CD4-positive, alpha-beta T cell (primary cell): ENCODE data around the gene TNS3. TPM values are rescaled to one million over a fixed set of nuclear protein-coding genes. Genes with fewer than 3 reads are reported as not detected.

ENCODE experiments used
- ATAC-seq: fragments of 200-7000 bp; cut with Tn5 transposase; one replicate; pipeline ENCODE4 v1.10.0; 2022; ENCODE audit warnings: mild to moderate bottlenecking; ENCODE audit not compliant: poor library complexity
- CTCF ChIA-PET: fragments of 350-600 bp; sonication (Branson Sonifier 250); formaldehyde crosslinking; loops from one replicate; lab custom pipeline; 2021; ENCODE audit warnings: antibody characterized with exemption, inconsistent platforms; lab: Charles Lee
- POLR2A ChIA-PET: fragments of 350-600 bp; sonication (Branson Sonifier 250); formaldehyde crosslinking; loops from one replicate; lab custom pipeline; 2021; ENCODE audit warnings: antibody characterized with exemption, inconsistent platforms; lab: Charles Lee
- DNase-seq, 14 experiments: peaks; one replicate each; pipeline ENCODE4 v3.0.0-alpha.2; 2013 to 2020; ENCODE audit warnings: mixed read lengths in 2 of 14
- H3K27ac ChIP-seq, 2 donors: one replicate each; pipeline versions ENCODE4 v1.5.1 to v1.7.0; 2013; ENCODE audit warnings: low read length in 2 of 2, low read depth in 1 of 2, mild to moderate bottlenecking in 1 of 2
- H3K27me3 ChIP-seq, 2 experiments: 1 replicate in 1 of 2; 2 replicates in 1 of 2; pipeline versions ENCODE4 v1.6.1 to v1.7.0; 2013; ENCODE audit warnings: low read length in 2 of 2, control low read depth in 1 of 2, mild to moderate bottlenecking in 1 of 2, moderate library complexity in 1 of 2; ENCODE audit not compliant: insufficient read depth in 2 of 2, control insufficient read depth in 1 of 2
- H3K36me3 ChIP-seq: one replicate; pipeline ENCODE4 v1.6.1; 2013; ENCODE audit warnings: low read length, control low read depth; ENCODE audit not compliant: insufficient read depth
- H3K4me1 ChIP-seq: one replicate; pipeline ENCODE4 v1.6.1; 2013; ENCODE audit warnings: low read length, control low read depth; ENCODE audit not compliant: insufficient read depth
- H3K4me3 ChIP-seq: one replicate; pipeline ENCODE4 v1.5.1; 2013; ENCODE audit warnings: mild to moderate bottlenecking, low read length, moderate library complexity
- H3K9me3 ChIP-seq, 2 experiments: 1 replicate in 1 of 2; 2 replicates in 1 of 2; pipeline versions ENCODE4 v1.6.1 to v1.7.0; 2013; ENCODE audit warnings: low read length in 2 of 2, mild to moderate bottlenecking in 2 of 2, control low read depth in 1 of 2, moderate library complexity in 1 of 2; ENCODE audit not compliant: control insufficient read depth in 1 of 2, insufficient read depth in 1 of 2
- H3K27ac Mint-ChIP-seq: one replicate; pipeline ENCODE4 v1.8.0; 2020; ENCODE audit warnings: mixed read lengths
- H3K27me3 Mint-ChIP-seq: one replicate; pipeline ENCODE4 v1.8.0; 2021; ENCODE audit warnings: mixed read lengths
- H3K36me3 Mint-ChIP-seq: one replicate; pipeline ENCODE4 v1.8.0; 2021; ENCODE audit warnings: low read depth, mixed read lengths
- H3K4me1 Mint-ChIP-seq: one replicate; pipeline ENCODE4 v1.8.0; 2021; ENCODE audit warnings: low read depth, mixed read lengths
- H3K4me3 Mint-ChIP-seq: one replicate; pipeline ENCODE4 v1.8.0; 2020; ENCODE audit warnings: mild to moderate bottlenecking, mixed read lengths
- H3K9me3 Mint-ChIP-seq: one replicate; pipeline ENCODE4 v1.8.0; 2020; ENCODE audit warnings: mixed read lengths
- intact Hi-C, 2 experiments: fragments of 100-400 bp; cut with DNase I in 1 of 2; cut with micrococcal nuclease in 1 of 2; formaldehyde crosslinking; loops; one replicate each; pipeline versions ENCODE4 v1.15.1 to v1.9.0; 2023 to 2025; cut with DNase I, micrococcal nuclease
- total RNA-seq, 174 experiments: library from RNA in 2 of 174; stranded (reverse) in 2 of 174; gene quantifications; one replicate each; pipeline ENCODE4 v1.2.3 and lab custom pipeline; 2021 to 2026
- TF ChIP-seq, protein P1 (sequence below): fragments of 200-600 bp; IDR thresholded peaks from one replicate; pipeline ENCODE4 v1.8.0; 2022; ENCODE audit warnings: antibody characterized with exemption, mild to moderate bottlenecking

Gene TNS3
- total RNA-seq, 2 experiments from 2014 or later, result 0.16 to 0.47 TPM

DNA sequence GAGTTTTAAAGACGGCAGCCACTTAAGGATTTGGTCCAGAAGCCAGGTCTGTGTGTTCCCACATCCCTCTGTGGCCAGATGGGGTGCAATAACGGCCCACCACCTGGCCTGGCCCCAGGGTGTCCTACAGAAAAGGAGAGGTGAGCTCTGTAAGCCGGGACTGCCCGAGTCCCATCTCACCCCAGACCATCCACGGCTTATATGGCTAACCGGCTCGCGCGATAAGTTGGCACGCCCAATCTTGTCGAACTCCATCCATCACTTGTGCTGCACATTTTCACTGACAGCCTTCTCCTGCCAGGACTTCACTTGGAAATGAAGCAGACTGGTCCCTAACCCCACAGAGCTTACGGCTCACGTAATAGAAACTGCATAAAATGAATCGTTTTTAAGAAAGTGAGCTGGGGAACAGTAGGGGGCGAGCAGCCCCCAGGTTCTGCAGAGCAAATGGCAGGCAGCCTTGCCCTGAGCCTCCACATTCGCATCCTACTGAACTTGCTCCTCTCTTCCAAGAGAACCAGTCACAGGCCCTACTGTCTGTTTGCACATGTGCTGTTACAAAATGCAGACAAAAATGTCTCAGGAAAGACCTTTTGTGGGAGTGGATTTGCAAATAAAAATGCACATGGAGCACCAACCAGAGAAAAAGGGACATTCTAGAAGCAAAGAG lies 98.2 kb downstream of the TNS3 start:
- intact Hi-C loops, result no loop called here
- CTCF ChIA-PET, result no interaction called here
- ATAC-seq, result no peak

GRCh38 chr7:47482013-47482875 lies 99.7 kb downstream of the TNS3 start:
- Mint-ChIP-seq H3K9me3 (no peaks in the 10 kb centered on the region), H3K36me3 (no peaks in the 10 kb centered on the region), H3K4me1 (no peaks in the 10 kb centered on the region), H3K27ac (no peak overlapping the region), H3K4me3 (no peak overlapping the region), H3K27me3 (no peaks in the 10 kb centered on the region)
- Histone ChIP-seq H3K4me3 (no peak overlapping the region), H3K27me3 (no peaks in the 10 kb centered on the region), H3K9me3 (peaks cover 0 to 36% of the 10 kb centered on the region in 2 experiments), H3K4me1 (no peaks in the 10 kb centered on the region), H3K27ac (no peak overlapping the region), H3K36me3 (no peaks in the 10 kb centered on the region)
- DNase-seq, result peak in 1 of 14 experiments; percentile 46
- ChIA-PET CTCF (no interaction called here), POLR2A (no interaction called here)
- intact Hi-C loops, result no loop called here
- no peak for ATAC-seq
- TF ChIP-seq, protein P1, sequence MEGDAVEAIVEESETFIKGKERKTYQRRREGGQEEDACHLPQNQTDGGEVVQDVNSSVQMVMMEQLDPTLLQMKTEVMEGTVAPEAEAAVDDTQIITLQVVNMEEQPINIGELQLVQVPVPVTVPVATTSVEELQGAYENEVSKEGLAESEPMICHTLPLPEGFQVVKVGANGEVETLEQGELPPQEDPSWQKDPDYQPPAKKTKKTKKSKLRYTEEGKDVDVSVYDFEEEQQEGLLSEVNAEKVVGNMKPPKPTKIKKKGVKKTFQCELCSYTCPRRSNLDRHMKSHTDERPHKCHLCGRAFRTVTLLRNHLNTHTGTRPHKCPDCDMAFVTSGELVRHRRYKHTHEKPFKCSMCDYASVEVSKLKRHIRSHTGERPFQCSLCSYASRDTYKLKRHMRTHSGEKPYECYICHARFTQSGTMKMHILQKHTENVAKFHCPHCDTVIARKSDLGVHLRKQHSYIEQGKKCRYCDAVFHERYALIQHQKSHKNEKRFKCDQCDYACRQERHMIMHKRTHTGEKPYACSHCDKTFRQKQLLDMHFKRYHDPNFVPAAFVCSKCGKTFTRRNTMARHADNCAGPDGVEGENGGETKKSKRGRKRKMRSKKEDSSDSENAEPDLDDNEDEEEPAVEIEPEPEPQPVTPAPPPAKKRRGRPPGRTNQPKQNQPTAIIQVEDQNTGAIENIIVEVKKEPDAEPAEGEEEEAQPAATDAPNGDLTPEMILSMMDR, result no peak

More for the DNA sequence above, 98.2 kb downstream of the TNS3 start:
- H3K4me1 ChIP-seq, result no peaks in the 10 kb centered on the region
- POLR2A ChIA-PET, result no interaction called here
- Mint-ChIP-seq H3K9me3 (no peaks in the 10 kb centered on the region), H3K4me3 (no peak overlapping the region), H3K4me1 (no peaks in the 10 kb centered on the region), H3K27ac (no peak overlapping the region), H3K36me3 (no peaks in the 10 kb centered on the region), H3K27me3 (no peaks in the 10 kb centered on the region)
- no peak overlapping the region for H3K27ac ChIP-seq
- DNase-seq, result no peak
- TF ChIP-seq, protein P1, result no peak
- H3K4me3 ChIP-seq, result no peak overlapping the region
- peaks cover 0 to 34% of the 10 kb centered on the region in 2 experiments for H3K9me3 ChIP-seq
- no peaks in the 10 kb centered on the region for H3K36me3 ChIP-seq
- H3K27me3 ChIP-seq, result no peaks in the 10 kb centered on the region

- TF ChIP-seq, protein P1, result no peak
- intact Hi-C loops, result no loop called here
- ATAC-seq (no peak), DNase-seq (no peak)
- Histone ChIP-seq H3K27ac (no peak overlapping the region), H3K36me3 (no peaks in the 10 kb centered on the region), H3K27me3 (no peaks in the 10 kb centered on the region), H3K4me1 (no peaks in the 10 kb centered on the region), H3K4me3 (no peak overlapping the region), H3K9me3 (peaks cover 0 to 36% of the 10 kb centered on the region in 2 experiments)
- ChIA-PET CTCF (no interaction called here), POLR2A (no interaction called here)
- no peaks in the 10 kb centered on the region for H3K36me3 Mint-ChIP-seq
- H3K9me3 Mint-ChIP-seq, result no peaks in the 10 kb centered on the region
- H3K4me3 Mint-ChIP-seq, result no peak overlapping the region
- no peaks in the 10 kb centered on the region for H3K27me3 Mint-ChIP-seq
- H3K4me1 Mint-ChIP-seq, result no peaks in the 10 kb centered on the region
- no peak overlapping the region for H3K27ac Mint-ChIP-seq
These were observed 100.3 kb downstream of the TNS3 start for GRCh38 chr7:47481541-47482012.
